Activated naive CD8-positive, alpha-beta T cell (primary cell): ENCODE measurements around the gene FCMR.

ENCODE experiments used
- H3K27ac Mint-ChIP-seq: one replicate; pipeline ENCODE4 v1.8.0; 2021; ENCODE audit warnings: mixed read lengths
- H3K27me3 Mint-ChIP-seq: one replicate; pipeline ENCODE4 v1.8.0; 2021; ENCODE audit warnings: mixed read lengths
- H3K36me3 Mint-ChIP-seq: one replicate; pipeline ENCODE4 v1.8.0; 2021; ENCODE audit warnings: mixed read lengths
- H3K4me1 Mint-ChIP-seq: one replicate; pipeline ENCODE4 v1.8.0; 2021; ENCODE audit warnings: low read depth, mixed read lengths
- H3K4me3 Mint-ChIP-seq: one replicate; pipeline ENCODE4 v1.8.0; 2021; ENCODE audit warnings: mild to moderate bottlenecking, mixed read lengths
- H3K9me3 Mint-ChIP-seq: one replicate; pipeline ENCODE4 v1.8.0; 2021; ENCODE audit warnings: low read depth, mixed read lengths

FCMR gene

GRCh38 chr1:206922524-206922923 is 783 bp upstream of the FCMR start:
- H3K27ac Mint-ChIP-seq, result no peak overlapping the region
- H3K9me3 Mint-ChIP-seq, result no peaks in the 10 kb centered on the region
- H3K36me3 Mint-ChIP-seq, result peaks cover 3% of the 10 kb centered on the region
- no peak overlapping the region for H3K4me3 Mint-ChIP-seq
- H3K4me1 Mint-ChIP-seq, result peaks cover 45% of the 10 kb centered on the region
- no peaks in the 10 kb centered on the region for H3K27me3 Mint-ChIP-seq

GRCh38 chr1:206918076-206918475 is 3.7 kb downstream of the FCMR start:
- Mint-ChIP-seq H3K27ac (peak overlapping the region; percentile 93), H3K4me1 (peaks cover 78% of the 10 kb centered on the region), H3K36me3 (peaks cover 9% of the 10 kb centered on the region), H3K4me3 (no peak overlapping the region), H3K9me3 (no peaks in the 10 kb centered on the region), H3K27me3 (no peaks in the 10 kb centered on the region)

GRCh38 chr1:206916000-206916709 is 5.6 kb downstream of the FCMR start:
- Mint-ChIP-seq H3K27me3 (no peaks in the 10 kb centered on the region), H3K9me3 (no peaks in the 10 kb centered on the region), H3K4me1 (peaks cover 92% of the 10 kb centered on the region), H3K27ac (peak overlapping the region; percentile 93), H3K36me3 (peaks cover 9% of the 10 kb centered on the region), H3K4me3 (no peak overlapping the region)

- Mint-ChIP-seq H3K9me3 (no peaks in the 10 kb centered on the region), H3K4me1 (peaks cover 91% of the 10 kb centered on the region), H3K36me3 (peaks cover 9% of the 10 kb centered on the region), H3K27me3 (no peaks in the 10 kb centered on the region), H3K4me3 (no peak overlapping the region), H3K27ac (peak overlapping the region; percentile 93)
Observed at GRCh38 chr1:206915030-206915735, 6.6 kb downstream of the FCMR start.

GRCh38 chr1:206913766-206914537 is 7.8 kb downstream of the FCMR start:
- peaks cover 6% of the 10 kb centered on the region for H3K36me3 Mint-ChIP-seq

GRCh38 chr1:206912445-206913095 is 9.2 kb downstream of the FCMR start:
- peaks cover 9% of the 10 kb centered on the region for H3K36me3 Mint-ChIP-seq
- H3K27ac Mint-ChIP-seq, result peak overlapping the region; percentile 93
- H3K4me3 Mint-ChIP-seq, result peak overlapping the region; percentile 38
- peaks cover 89% of the 10 kb centered on the region for H3K4me1 Mint-ChIP-seq
- no peaks in the 10 kb centered on the region for H3K27me3 Mint-ChIP-seq
- H3K9me3 Mint-ChIP-seq, result no peaks in the 10 kb centered on the region

More at GRCh38 chr1:206913766-206914537, 7.8 kb downstream of the FCMR start:
- H3K4me3 Mint-ChIP-seq, result peak overlapping the region; percentile 48
- no peaks in the 10 kb centered on the region for H3K9me3 Mint-ChIP-seq
- H3K4me1 Mint-ChIP-seq, result peaks cover 87% of the 10 kb centered on the region
- peak overlapping the region; percentile 93 for H3K27ac Mint-ChIP-seq
- H3K27me3 Mint-ChIP-seq, result no peaks in the 10 kb centered on the region

- no peaks in the 10 kb centered on the region for H3K27me3 Mint-ChIP-seq
- peak overlapping the region; percentile 81 for H3K27ac Mint-ChIP-seq
- H3K4me3 Mint-ChIP-seq, result peak overlapping the region; percentile 59
- peaks cover 7% of the 10 kb centered on the region for H3K36me3 Mint-ChIP-seq
- peaks cover 88% of the 10 kb centered on the region for H3K4me1 Mint-ChIP-seq
- H3K9me3 Mint-ChIP-seq, result no peaks in the 10 kb centered on the region
Observed at GRCh38 chr1:206911064-206911663, 10.6 kb downstream of the FCMR start.

- H3K4me1 Mint-ChIP-seq, result peaks cover 88% of the 10 kb centered on the region
- H3K27ac Mint-ChIP-seq, result peak overlapping the region; percentile 81
- no peaks in the 10 kb centered on the region for H3K9me3 Mint-ChIP-seq
- H3K36me3 Mint-ChIP-seq, result peaks cover 10% of the 10 kb centered on the region
- H3K27me3 Mint-ChIP-seq, result no peaks in the 10 kb centered on the region
- peak overlapping the region; percentile 59 for H3K4me3 Mint-ChIP-seq
Observed at GRCh38 chr1:206909883-206910318, 11.8 kb downstream of the FCMR start.

GRCh38 chr1:206909161-206909882 is 12.4 kb downstream of the FCMR start:
- H3K36me3 Mint-ChIP-seq, result peaks cover 14% of the 10 kb centered on the region
- peak overlapping the region; percentile 93 for H3K27ac Mint-ChIP-seq
- H3K4me1 Mint-ChIP-seq, result peaks cover 88% of the 10 kb centered on the region
- no peaks in the 10 kb centered on the region for H3K27me3 Mint-ChIP-seq
- H3K9me3 Mint-ChIP-seq, result no peaks in the 10 kb centered on the region
- H3K4me3 Mint-ChIP-seq, result peak overlapping the region; percentile 83

- Mint-ChIP-seq H3K27ac (peak overlapping the region; percentile 79), H3K27me3 (no peaks in the 10 kb centered on the region), H3K4me1 (peaks cover 87% of the 10 kb centered on the region), H3K4me3 (peak overlapping the region; percentile 58), H3K9me3 (no peaks in the 10 kb centered on the region), H3K36me3 (peaks cover 22% of the 10 kb centered on the region)
Observed at GRCh38 chr1:206908038-206908437, 13.7 kb downstream of the FCMR start.

GRCh38 chr1:206907304-206907991 is 14.3 kb downstream of the FCMR start:
- peak overlapping the region; percentile 58 for H3K4me3 Mint-ChIP-seq
- peaks cover 25% of the 10 kb centered on the region for H3K36me3 Mint-ChIP-seq

GRCh38 chr1:206905295-206906164 is 16.2 kb downstream of the FCMR start:
- Mint-ChIP-seq H3K9me3 (no peaks in the 10 kb centered on the region), H3K27ac (peak overlapping the region; percentile 94), H3K36me3 (peaks cover 29% of the 10 kb centered on the region), H3K4me3 (peak overlapping the region; percentile 69), H3K27me3 (no peaks in the 10 kb centered on the region), H3K4me1 (peaks cover 87% of the 10 kb centered on the region)

More at GRCh38 chr1:206907304-206907991, 14.3 kb downstream of the FCMR start:
- H3K27ac Mint-ChIP-seq, result peak overlapping the region; percentile 79
- H3K9me3 Mint-ChIP-seq, result no peaks in the 10 kb centered on the region
- H3K4me1 Mint-ChIP-seq, result peaks cover 87% of the 10 kb centered on the region
- H3K27me3 Mint-ChIP-seq, result no peaks in the 10 kb centered on the region
